Measurements from ENCODE around the gene LIN52. TPM values are rescaled to one million over a fixed set of nuclear protein-coding genes. Genes with fewer than 3 reads are reported as not detected.

LIN52 gene
- total and polyA plus RNA-seq, 4 donors: 3.8 to 9.9 (median 5.3) TPM

- H3K9me3 ChIP-seq (ENCODE audit: control insufficient read depth in 4 of 4, low read length in 3 of 4): no peaks in the 10 kb centered on the region
- no peak overlapping the region for H3K27ac ChIP-seq (ENCODE audit: low read depth in 1 of 2, low read length in 2 of 2)
- no peak for TF ChIP-seq FOXA1 (IDR thresholded peaks at IDR 0.05)
- TF ChIP-seq HNF4G (IDR thresholded peaks at IDR 0.05): no peak
- no peak for TF ChIP-seq HNF4A (conservative IDR thresholded peaks at IDR 0.05)
- TF ChIP-seq FOXA2 (IDR thresholded peaks at IDR 0.05): no peak
- TF ChIP-seq RAD21 (IDR thresholded peaks at IDR 0.05): no peak
- no peak overlapping the region for H3K9ac ChIP-seq (ENCODE audit: low read depth in 1 of 2, low read length in 2 of 2)
- no peak for DNase-seq (ENCODE audit: low spot score)
- H3K27me3 ChIP-seq (ENCODE audit: control insufficient read depth in 4 of 4, insufficient read depth in 4 of 4, low read length in 3 of 4): no peaks in the 10 kb centered on the region
- 97% methylated on average over 2 of the region's 2 CpGs for WGBS
- H3K4me1 ChIP-seq (ENCODE audit: control insufficient read depth in 4 of 4, insufficient read depth in 4 of 4, low read length in 3 of 4): peaks cover 0 to 5% (median under 1%) of the 10 kb centered on the region in 4 donors
- no peak overlapping the region for H3K4me3 ChIP-seq (ENCODE audit: low read depth in 1 of 3, low read length in 3 of 3)
- no peaks in the 10 kb centered on the region for H3K36me3 ChIP-seq (ENCODE audit: control insufficient read depth in 4 of 4, insufficient read depth in 3 of 4, low read depth in 1 of 4, low read length in 3 of 4)
These were observed 63.9 kb downstream of the LIN52 start for GRCh38 chr14:74148705-74149104.

- H3K9ac ChIP-seq (ENCODE audit: low read depth in 1 of 2, low read length in 2 of 2): no peak overlapping the region
- DNase-seq (ENCODE audit: low spot score): no peak
- TF ChIP-seq SP1 (IDR thresholded peaks at IDR 0.05) (no peak), RXRA (IDR thresholded peaks at IDR 0.05) (no peak), YY1 (IDR thresholded peaks at IDR 0.05) (no peak), RAD21 (IDR thresholded peaks at IDR 0.05) (no peak), GABPA (IDR thresholded peaks at IDR 0.05 in 1 of 2, conservative IDR thresholded peaks at IDR 0.05 in 1 of 2) (no peak), TAF1 (conservative IDR thresholded peaks at IDR 0.05) (no peak), ZBTB33 (IDR thresholded peaks at IDR 0.05) (no peak), CTCF (IDR thresholded peaks at IDR 0.05; ENCODE audit: low read depth, low read length, missing input control) (no peak), HNF4A (conservative IDR thresholded peaks at IDR 0.05) (no peak), FOXA2 (IDR thresholded peaks at IDR 0.05) (no peak), MAX (IDR thresholded peaks at IDR 0.05) (no peak), JUND (IDR thresholded peaks at IDR 0.05) (no peak), REST (IDR thresholded peaks at IDR 0.05) (no peak), HNF4G (IDR thresholded peaks at IDR 0.05) (no peak), EGR1 (IDR thresholded peaks at IDR 0.05; ENCODE audit: low read depth in 2 of 2) (no peak), ATF3 (IDR thresholded peaks at IDR 0.05) (no peak), FOXA1 (IDR thresholded peaks at IDR 0.05) (no peak), NR2F2 (IDR thresholded peaks at IDR 0.05) (no peak)
- no peaks in the 10 kb centered on the region for H3K4me1 ChIP-seq (ENCODE audit: control insufficient read depth in 4 of 4, insufficient read depth in 4 of 4, low read length in 3 of 4)
- H3K9me3 ChIP-seq (ENCODE audit: control insufficient read depth in 4 of 4, low read length in 3 of 4): no peaks in the 10 kb centered on the region
- H3K4me3 ChIP-seq (ENCODE audit: low read depth in 1 of 3, low read length in 3 of 3): no peak overlapping the region
- H3K27me3 ChIP-seq (ENCODE audit: control insufficient read depth in 4 of 4, insufficient read depth in 4 of 4, low read length in 3 of 4): no peaks in the 10 kb centered on the region
- H3K27ac ChIP-seq (ENCODE audit: low read depth in 1 of 2, low read length in 2 of 2): no peak overlapping the region
- WGBS: 81% methylated on average over 6 of the region's 6 CpGs
- H3K36me3 ChIP-seq (ENCODE audit: control insufficient read depth in 4 of 4, insufficient read depth in 3 of 4, low read depth in 1 of 4, low read length in 3 of 4): no peaks in the 10 kb centered on the region
These were observed 70.5 kb downstream of the LIN52 start for GRCh38 chr14:74155287-74155686.

Measured in liver (tissue), 9 donors.